ENCODE results near the gene KCNH4. TPM values are rescaled to one million over a fixed set of nuclear protein-coding genes. Genes with fewer than 3 reads are reported as not detected.
A peak's percentile ranks its signal among the peaks of the same experiment; 100 is the strongest.

The KCNH4 gene
- polyA plus RNA-seq, 1 donor from 2014 or later = 0.56 TPM

- Histone ChIP-seq H3K79me2 (replicated peaks; ENCODE audit: insufficient read depth, low read length) (no peaks in the 10 kb centered on the region), H3K4me3 (ENCODE audit: low read length) (peak overlapping the region; percentile 62), H2AFZ (ENCODE audit: low read depth, low read length) (peak overlapping the region; percentile 60), H3F3A (ENCODE audit: insufficient read depth, low read length, poor library complexity, severe bottlenecking) (no peaks in the 10 kb centered on the region), H3K27me3 (ENCODE audit: insufficient read depth, low read depth, low read length) (no peaks in the 10 kb centered on the region), H4K20me1 (ENCODE audit: insufficient read depth) (no peaks in the 10 kb centered on the region), H3K9ac (ENCODE audit: low read length) (peak overlapping the region; percentile 50), H3K36me3 (ENCODE audit: insufficient read depth, low read length) (no peaks in the 10 kb centered on the region), H3K27ac (ENCODE audit: low read length) (no peak overlapping the region), H3K4me2 (ENCODE audit: low read length) (no peak overlapping the region), H3K9me3 (ENCODE audit: low read length) (no peaks in the 10 kb centered on the region), H3K9me2 (ENCODE audit: insufficient read depth, low read length) (no peaks in the 10 kb centered on the region)
- TF ChIP-seq, protein P1, sequence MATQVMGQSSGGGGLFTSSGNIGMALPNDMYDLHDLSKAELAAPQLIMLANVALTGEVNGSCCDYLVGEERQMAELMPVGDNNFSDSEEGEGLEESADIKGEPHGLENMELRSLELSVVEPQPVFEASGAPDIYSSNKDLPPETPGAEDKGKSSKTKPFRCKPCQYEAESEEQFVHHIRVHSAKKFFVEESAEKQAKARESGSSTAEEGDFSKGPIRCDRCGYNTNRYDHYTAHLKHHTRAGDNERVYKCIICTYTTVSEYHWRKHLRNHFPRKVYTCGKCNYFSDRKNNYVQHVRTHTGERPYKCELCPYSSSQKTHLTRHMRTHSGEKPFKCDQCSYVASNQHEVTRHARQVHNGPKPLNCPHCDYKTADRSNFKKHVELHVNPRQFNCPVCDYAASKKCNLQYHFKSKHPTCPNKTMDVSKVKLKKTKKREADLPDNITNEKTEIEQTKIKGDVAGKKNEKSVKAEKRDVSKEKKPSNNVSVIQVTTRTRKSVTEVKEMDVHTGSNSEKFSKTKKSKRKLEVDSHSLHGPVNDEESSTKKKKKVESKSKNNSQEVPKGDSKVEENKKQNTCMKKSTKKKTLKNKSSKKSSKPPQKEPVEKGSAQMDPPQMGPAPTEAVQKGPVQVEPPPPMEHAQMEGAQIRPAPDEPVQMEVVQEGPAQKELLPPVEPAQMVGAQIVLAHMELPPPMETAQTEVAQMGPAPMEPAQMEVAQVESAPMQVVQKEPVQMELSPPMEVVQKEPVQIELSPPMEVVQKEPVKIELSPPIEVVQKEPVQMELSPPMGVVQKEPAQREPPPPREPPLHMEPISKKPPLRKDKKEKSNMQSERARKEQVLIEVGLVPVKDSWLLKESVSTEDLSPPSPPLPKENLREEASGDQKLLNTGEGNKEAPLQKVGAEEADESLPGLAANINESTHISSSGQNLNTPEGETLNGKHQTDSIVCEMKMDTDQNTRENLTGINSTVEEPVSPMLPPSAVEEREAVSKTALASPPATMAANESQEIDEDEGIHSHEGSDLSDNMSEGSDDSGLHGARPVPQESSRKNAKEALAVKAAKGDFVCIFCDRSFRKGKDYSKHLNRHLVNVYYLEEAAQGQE (IDR thresholded peaks at IDR 0.05; ENCODE audit: borderline replicate concordance) = no peak
- TF ChIP-seq POLR2AphosphoS5 (IDR thresholded peaks at IDR 0.05) = peak; percentile 10
Observed at GRCh38 chr17:42107597-42108576, 73.1 kb downstream of the KCNH4 start.

- no peak for TF ChIP-seq SMC3 (conservative IDR thresholded peaks at IDR 0.05; ENCODE audit: poor library complexity)
- peak overlapping the region; percentile 60 for H2AFZ ChIP-seq (ENCODE audit: low read depth, low read length)
- no peaks in the 10 kb centered on the region for H3K36me3 ChIP-seq (ENCODE audit: insufficient read depth, low read length)
- no peaks in the 10 kb centered on the region for H3K9me2 ChIP-seq (ENCODE audit: insufficient read depth, low read length)
- no peaks in the 10 kb centered on the region for H3K9me3 ChIP-seq (ENCODE audit: low read length)
- peak overlapping the region; percentile 62 for H3K4me3 ChIP-seq (ENCODE audit: low read length)
- H3K4me2 ChIP-seq (ENCODE audit: low read length) = no peak overlapping the region
- H3F3A ChIP-seq (ENCODE audit: insufficient read depth, low read length, poor library complexity, severe bottlenecking) = no peaks in the 10 kb centered on the region
- H3K27ac ChIP-seq (ENCODE audit: low read length) = no peak overlapping the region
- H4K20me1 ChIP-seq (ENCODE audit: insufficient read depth) = no peaks in the 10 kb centered on the region
- H3K79me2 ChIP-seq (replicated peaks; ENCODE audit: insufficient read depth, low read length) = no peaks in the 10 kb centered on the region
- peak overlapping the region; percentile 50 for H3K9ac ChIP-seq (ENCODE audit: low read length)
- no peaks in the 10 kb centered on the region for H3K27me3 ChIP-seq (ENCODE audit: insufficient read depth, low read depth, low read length)
Observed at GRCh38 chr17:42107124-42107523, 73.8 kb downstream of the KCNH4 start.

Other genes with a start within 250 kb of the KCNH4 start
- 27.7 and 29.6 TPM in 2 replicates for gene CNP, start 214.3 kb downstream of the KCNH4 start, polyA plus RNA-seq
- gene DNAJC7, start 163.7 kb downstream of the KCNH4 start, polyA plus RNA-seq = 107 and 126 TPM in 2 replicates
- 60.2 and 69.9 TPM in 2 replicates for gene NKIRAS2, start 161.1 kb downstream of the KCNH4 start, polyA plus RNA-seq
- gene C17orf113, start 130.5 kb downstream of the KCNH4 start, polyA plus RNA-seq = 3.0 and 5.2 TPM in 2 replicates
- gene ZNF385C, start 82.7 kb downstream of the KCNH4 start, polyA plus RNA-seq = 0.69 and 2.5 TPM in 2 replicates
- 0.87 and 2.3 TPM in 2 replicates for gene DHX58, start 68.4 kb downstream of the KCNH4 start, polyA plus RNA-seq
- gene KAT2A, start 59.8 kb downstream of the KCNH4 start, polyA plus RNA-seq = 30.5 and 39.9 TPM in 2 replicates
- not detected in 2 replicates for gene HSPB9, start 58.3 kb downstream of the KCNH4 start, polyA plus RNA-seq
- gene RAB5C, start 26.2 kb downstream of the KCNH4 start, polyA plus RNA-seq = 95.9 and 97.2 TPM in 2 replicates
- gene HCRT, start 4.3 kb upstream of the KCNH4 start, polyA plus RNA-seq = not detected in 2 replicates
- 2.5 and 3.2 TPM in 2 replicates for gene GHDC, start 13.4 kb upstream of the KCNH4 start, polyA plus RNA-seq
- gene STAT5B, start 95.2 kb upstream of the KCNH4 start, polyA plus RNA-seq = 47.4 and 54.9 TPM in 2 replicates
- 0.08 and 0.28 TPM in 2 replicates for gene STAT5A, start 107.4 kb upstream of the KCNH4 start, polyA plus RNA-seq
- gene STAT3, start 207.3 kb upstream of the KCNH4 start, polyA plus RNA-seq = 24.2 and 25.5 TPM in 2 replicates
- 0.07 and 0.18 TPM in 2 replicates for gene CAVIN1, start 242.1 kb upstream of the KCNH4 start, polyA plus RNA-seq

Measured in neural cell (in vitro differentiated cells).